Measurements from ENCODE around the gene MAST1. TPM values are rescaled to one million over a fixed set of nuclear protein-coding genes. Genes with fewer than 3 reads are reported as not detected.

The MAST1 gene
- total RNA-seq, 2 donors from 2014 or later: not detected

GRCh38 chr19:12836529-12836863 is 1.8 kb upstream of the MAST1 start:
- Histone ChIP-seq H3K27ac (no peak overlapping the region), H3K4me1 (ENCODE audit: control insufficient read depth in 1 of 2, low read depth in 2 of 2) (peaks cover 10 to 23% of the 10 kb centered on the region in 2 donors), H3K27me3 (replicated peaks; ENCODE audit: insufficient read depth) (peaks cover 53% of the 10 kb centered on the region), H3K4me3 (no peak overlapping the region), H3K36me3 (no peaks in the 10 kb centered on the region), H3K9me3 (no peaks in the 10 kb centered on the region)
- ATAC-seq (ENCODE audit: insufficient number of reproducible peaks, low FRiP score, low read depth): no peak
- TF ChIP-seq CTCF (IDR thresholded peaks at IDR 0.05): no peak
- DNase-seq (ENCODE audit: low spot score): no peak

- Histone ChIP-seq H3K36me3 (no peaks in the 10 kb centered on the region), H3K4me3 (no peak overlapping the region), H3K27ac (no peak overlapping the region), H3K27me3 (replicated peaks; ENCODE audit: insufficient read depth) (peaks cover 52% of the 10 kb centered on the region), H3K9me3 (no peaks in the 10 kb centered on the region), H3K4me1 (ENCODE audit: control insufficient read depth in 1 of 2, low read depth in 2 of 2) (peaks cover 10 to 23% of the 10 kb centered on the region in 2 donors)
- no peak for TF ChIP-seq CTCF (IDR thresholded peaks at IDR 0.05)
- ATAC-seq (ENCODE audit: insufficient number of reproducible peaks, low FRiP score, low read depth) (no peak), DNase-seq (ENCODE audit: low spot score) (no peak)
These were observed 1.1 kb upstream of the MAST1 start for GRCh38 chr19:12837225-12837624.

GRCh38 chr19:12838886-12839756 is 806 bp downstream of the MAST1 start:
- DNase-seq (ENCODE audit: low spot score) (no peak), ATAC-seq (ENCODE audit: insufficient number of reproducible peaks, low FRiP score, low read depth) (no peak)
- Histone ChIP-seq H3K4me1 (ENCODE audit: control insufficient read depth in 1 of 2, low read depth in 2 of 2) (peaks cover 8 to 19% of the 10 kb centered on the region in 2 donors), H3K36me3 (no peaks in the 10 kb centered on the region), H3K27ac (no peak overlapping the region), H3K9me3 (no peaks in the 10 kb centered on the region), H3K4me3 (peak overlapping the region; percentile 60), H3K27me3 (replicated peaks; ENCODE audit: insufficient read depth) (peaks cover 54% of the 10 kb centered on the region)
- TF ChIP-seq CTCF (IDR thresholded peaks at IDR 0.05): no peak

- H3K9me3 ChIP-seq: no peaks in the 10 kb centered on the region
- TF ChIP-seq CTCF (IDR thresholded peaks at IDR 0.05): no peak
- H3K4me1 ChIP-seq (ENCODE audit: control insufficient read depth in 1 of 2, low read depth in 2 of 2): peaks cover 8 to 15% of the 10 kb centered on the region in 2 donors
- peak overlapping the region; percentile 44 for H3K4me3 ChIP-seq
- ATAC-seq (ENCODE audit: insufficient number of reproducible peaks, low FRiP score, low read depth) (no peak), DNase-seq (ENCODE audit: low spot score) (no peak)
- H3K36me3 ChIP-seq: no peaks in the 10 kb centered on the region
- H3K27ac ChIP-seq: no peak overlapping the region
- H3K27me3 ChIP-seq (replicated peaks; ENCODE audit: insufficient read depth): peaks cover 42% of the 10 kb centered on the region
These were observed 2.1 kb downstream of the MAST1 start for GRCh38 chr19:12840091-12841079.

GRCh38 chr19:12841094-12841493 is 2.8 kb downstream of the MAST1 start:
- H3K36me3 ChIP-seq: no peaks in the 10 kb centered on the region
- no peak for ATAC-seq (ENCODE audit: insufficient number of reproducible peaks, low FRiP score, low read depth)

More at GRCh38 chr19:12841094-12841493, 2.8 kb downstream of the MAST1 start:
- H3K9me3 ChIP-seq: no peaks in the 10 kb centered on the region
- DNase-seq (ENCODE audit: low spot score): no peak
- H3K27me3 ChIP-seq (replicated peaks; ENCODE audit: insufficient read depth): peaks cover 36% of the 10 kb centered on the region
- no peak for TF ChIP-seq CTCF (IDR thresholded peaks at IDR 0.05)
- H3K27ac ChIP-seq: no peak overlapping the region
- H3K4me1 ChIP-seq (ENCODE audit: control insufficient read depth in 1 of 2, low read depth in 2 of 2): peaks cover 8 to 15% of the 10 kb centered on the region in 2 donors
- peak overlapping the region; percentile 44 for H3K4me3 ChIP-seq
